Type B pancreatic cell (in vitro differentiated cells): Measurements from ENCODE around the gene GNA12. TPM values are rescaled to one million over a fixed set of nuclear protein-coding genes. Genes with fewer than 3 reads are reported as not detected.

Experiments used
- DNase-seq: peaks from one replicate; pipeline ENCODE4 v3.0.0; 2021; ENCODE audit warnings: mixed read lengths; ENCODE audit not compliant: unreplicated experiment; ENCODE audit errors: extremely low spot score
- H3K27ac Mint-ChIP-seq: 2 replicates; pipeline ENCODE4 v1.8.0; 2021; ENCODE audit warnings: mild to moderate bottlenecking, mixed read lengths
- H3K27me3 Mint-ChIP-seq: 2 replicates; pipeline ENCODE4 v1.8.0; 2021; ENCODE audit warnings: mixed read lengths
- H3K36me3 Mint-ChIP-seq: 2 replicates; pipeline ENCODE4 v1.8.0; 2021; ENCODE audit warnings: mixed read lengths
- H3K4me1 Mint-ChIP-seq: one replicate; pipeline ENCODE4 v1.8.0; 2021; ENCODE audit warnings: mixed read lengths; ENCODE audit not compliant: unreplicated experiment
- H3K4me3 Mint-ChIP-seq: 2 replicates; pipeline ENCODE4 v1.8.0; 2021; ENCODE audit warnings: mild to moderate bottlenecking, mixed read lengths
- H3K9me3 Mint-ChIP-seq: 2 replicates; pipeline ENCODE4 v1.8.0; 2021; ENCODE audit warnings: mixed read lengths
- CTCF ChIP-seq: fragments of 200-600 bp; sonication (generic); conservative IDR thresholded peaks from 2 replicates; pipeline ENCODE4 v1.5.0; 2021; ENCODE audit warnings: antibody characterized with exemption, mild to moderate bottlenecking
- total RNA-seq: library from RNA; stranded (reverse); gene quantifications from 2 replicates; pipeline ENCODE4 v1.2.1, GENCODE V29; 2021; ENCODE audit warnings: low replicate concordance

Gene GNA12
- total RNA-seq, 1 donor from 2014 or later = 46.2 TPM

- Mint-ChIP-seq H3K4me3 (no peak overlapping the region), H3K27ac (peak overlapping the region; percentile 48), H3K36me3 (peaks cover 17% of the 10 kb centered on the region), H3K4me1 (peaks cover 53% of the 10 kb centered on the region), H3K9me3 (no peaks in the 10 kb centered on the region), H3K27me3 (no peaks in the 10 kb centered on the region)
- TF ChIP-seq CTCF = no peak
- DNase-seq = no peak
Observed at GRCh38 chr7:2715341-2716231, 128.5 kb downstream of the GNA12 start.

- no peak for DNase-seq
- Mint-ChIP-seq H3K4me1 (peaks cover 53% of the 10 kb centered on the region), H3K36me3 (peaks cover 17% of the 10 kb centered on the region), H3K4me3 (no peak overlapping the region), H3K27me3 (no peaks in the 10 kb centered on the region), H3K27ac (no peak overlapping the region), H3K9me3 (no peaks in the 10 kb centered on the region)
- no peak for TF ChIP-seq CTCF
Observed at GRCh38 chr7:2714636-2715035, 129.5 kb downstream of the GNA12 start.

DNA sequence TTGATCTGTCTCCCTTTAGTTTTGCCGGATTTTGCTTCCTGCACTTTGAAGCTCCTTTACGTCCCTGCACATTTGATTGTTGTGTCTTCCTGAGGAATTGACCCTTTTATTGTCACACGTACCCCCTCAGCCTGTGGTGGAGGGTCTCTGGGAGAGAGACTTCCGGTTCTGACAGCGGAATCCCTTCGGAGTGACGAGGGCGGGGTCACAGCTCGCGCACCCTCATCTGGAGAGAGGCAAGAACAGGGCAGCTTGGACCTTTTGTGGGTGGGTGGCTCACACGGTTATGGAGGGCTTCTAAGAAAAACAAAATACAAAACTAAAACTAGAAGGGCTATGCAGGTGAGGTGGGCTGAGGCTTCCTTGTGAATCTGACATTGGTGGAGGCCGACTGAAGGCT lies 130.1 kb downstream of the GNA12 start:
- H3K27ac Mint-ChIP-seq = peak overlapping the region; percentile 18

DNA sequence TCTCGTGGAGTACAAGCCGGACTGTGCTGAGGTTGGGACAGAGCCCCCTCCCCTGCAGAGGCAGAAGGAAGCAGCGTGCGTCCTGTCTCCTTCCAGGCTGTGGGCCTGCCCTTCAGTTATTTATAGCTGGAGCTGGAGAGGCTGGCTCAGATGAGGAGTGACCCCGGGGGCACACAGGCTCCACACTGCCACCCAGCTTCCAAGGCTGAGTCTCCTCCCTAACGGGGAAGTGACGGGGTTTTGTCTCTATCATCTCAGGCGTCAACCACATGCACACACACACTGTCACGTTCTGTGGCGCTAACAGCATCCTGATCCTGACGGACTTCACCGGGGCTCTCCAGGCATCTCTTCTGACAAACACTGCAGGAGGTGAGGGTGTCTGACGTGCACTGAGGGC lies 130.7 kb downstream of the GNA12 start:
- Mint-ChIP-seq H3K9me3 (no peaks in the 10 kb centered on the region), H3K4me1 (peaks cover 43% of the 10 kb centered on the region), H3K36me3 (peaks cover 17% of the 10 kb centered on the region), H3K27me3 (no peaks in the 10 kb centered on the region), H3K27ac (peak overlapping the region; percentile 18), H3K4me3 (no peak overlapping the region)
- peak; percentile 40 for TF ChIP-seq CTCF
- no peak for DNase-seq

More for the DNA sequence above, 130.1 kb downstream of the GNA12 start:
- Mint-ChIP-seq H3K36me3 (peaks cover 17% of the 10 kb centered on the region), H3K9me3 (no peaks in the 10 kb centered on the region), H3K4me3 (no peak overlapping the region), H3K27me3 (no peaks in the 10 kb centered on the region), H3K4me1 (peaks cover 50% of the 10 kb centered on the region)
- DNase-seq = no peak
- TF ChIP-seq CTCF = no peak

DNA sequence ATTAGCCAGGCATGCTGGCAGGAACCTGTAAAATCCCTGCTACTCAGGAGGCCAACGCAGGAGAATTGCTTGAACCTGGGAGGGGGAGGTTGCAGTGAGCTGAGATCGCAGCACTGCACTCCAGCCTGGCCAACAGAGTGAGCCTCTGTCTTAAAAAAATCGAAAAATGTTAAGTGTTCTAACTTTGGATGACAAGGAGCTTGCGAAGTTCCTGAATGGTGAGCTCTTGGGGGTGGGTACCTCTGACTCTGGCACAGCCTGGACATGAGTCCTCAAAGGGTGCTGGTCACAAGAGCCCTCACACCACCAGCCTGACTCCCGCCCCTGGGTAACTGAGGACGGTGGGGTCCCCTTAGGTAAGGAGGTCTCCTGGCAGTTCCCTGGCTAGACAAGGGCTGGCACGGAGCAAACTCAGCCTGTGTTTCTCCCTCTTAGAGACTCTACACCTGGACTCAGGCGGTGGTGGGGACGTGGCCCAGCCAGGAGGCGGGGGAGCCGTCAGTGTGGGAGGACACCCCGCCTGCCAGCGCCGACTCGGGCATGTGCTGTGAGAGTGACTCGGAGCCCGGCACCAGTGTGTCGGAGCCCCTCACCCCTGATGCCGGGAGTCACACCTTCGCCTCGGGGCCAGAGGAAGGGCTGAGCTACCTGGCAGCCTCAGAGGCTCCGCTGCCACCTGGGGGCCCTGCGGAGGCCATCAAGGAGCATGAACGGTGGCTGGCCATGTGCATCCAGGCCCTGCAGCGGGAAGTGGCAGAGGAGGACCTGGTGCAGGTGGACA lies 132.0 kb downstream of the GNA12 start:
- Mint-ChIP-seq H3K27ac (no peak overlapping the region), H3K4me1 (peaks cover 31% of the 10 kb centered on the region), H3K9me3 (no peaks in the 10 kb centered on the region), H3K4me3 (no peak overlapping the region), H3K27me3 (no peaks in the 10 kb centered on the region), H3K36me3 (peaks cover 12% of the 10 kb centered on the region)
- no peak for DNase-seq
- TF ChIP-seq CTCF = no peak
